Spleen (tissue), 7 donors: ENCODE results near the gene PLAC1.

Source experiments
- POLR2A ChIP-seq, 3 donors: fragments of 450-650 bp; IDR thresholded peaks; one replicate each; pipeline ENCODE4 v1.5.1; 2017; ENCODE audit warnings: antibody characterized with exemption in 3 of 3, mild to moderate bottlenecking in 1 of 3
- TF ChIP-seq, protein P1 (sequence below), 11 experiments: fragments of 200-600 bp in 7 of 11; fragments of 450-650 bp in 4 of 11; sonication (generic) in 4 of 11; IDR thresholded peaks in 8 of 11; conservative IDR thresholded peaks in 3 of 11; 1 replicate in 7 of 11; 2 replicates in 4 of 11; pipeline versions ENCODE4 v1.4.0 to v1.8.0; 2016 to 2021; ENCODE audit warnings: antibody characterized with exemption in 11 of 11, inconsistent platforms in 4 of 11, mild to moderate bottlenecking in 1 of 11
- donor health status: DM: no; HTN: no; CAD: no; lungs with moderate emphysema.
- donor health status: DM: no; HTN: no; CAD: no.
- donor health status: DM: no; HTN: no; CAD: no.

DNA sequence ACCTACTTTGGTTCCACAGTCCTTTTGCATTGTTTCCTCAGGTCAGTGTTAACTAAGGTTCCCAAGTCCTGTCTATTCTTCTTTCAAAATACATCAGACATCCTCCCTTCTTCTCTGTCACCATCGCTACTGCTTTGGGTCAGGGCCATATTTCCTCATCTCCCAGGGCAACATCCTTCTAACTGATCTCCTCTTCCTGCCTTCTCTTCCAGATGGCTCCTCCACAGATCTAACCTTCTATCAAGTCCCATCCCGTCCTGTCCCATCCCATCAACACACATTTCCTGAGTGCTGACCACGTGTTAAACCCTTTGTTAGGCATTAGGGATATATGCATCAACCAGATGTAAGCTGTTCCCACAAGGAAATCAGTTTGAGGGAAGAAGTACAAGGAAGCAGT is 25.9 kb downstream of the PLAC1 start:
- TF ChIP-seq, protein P1, sequence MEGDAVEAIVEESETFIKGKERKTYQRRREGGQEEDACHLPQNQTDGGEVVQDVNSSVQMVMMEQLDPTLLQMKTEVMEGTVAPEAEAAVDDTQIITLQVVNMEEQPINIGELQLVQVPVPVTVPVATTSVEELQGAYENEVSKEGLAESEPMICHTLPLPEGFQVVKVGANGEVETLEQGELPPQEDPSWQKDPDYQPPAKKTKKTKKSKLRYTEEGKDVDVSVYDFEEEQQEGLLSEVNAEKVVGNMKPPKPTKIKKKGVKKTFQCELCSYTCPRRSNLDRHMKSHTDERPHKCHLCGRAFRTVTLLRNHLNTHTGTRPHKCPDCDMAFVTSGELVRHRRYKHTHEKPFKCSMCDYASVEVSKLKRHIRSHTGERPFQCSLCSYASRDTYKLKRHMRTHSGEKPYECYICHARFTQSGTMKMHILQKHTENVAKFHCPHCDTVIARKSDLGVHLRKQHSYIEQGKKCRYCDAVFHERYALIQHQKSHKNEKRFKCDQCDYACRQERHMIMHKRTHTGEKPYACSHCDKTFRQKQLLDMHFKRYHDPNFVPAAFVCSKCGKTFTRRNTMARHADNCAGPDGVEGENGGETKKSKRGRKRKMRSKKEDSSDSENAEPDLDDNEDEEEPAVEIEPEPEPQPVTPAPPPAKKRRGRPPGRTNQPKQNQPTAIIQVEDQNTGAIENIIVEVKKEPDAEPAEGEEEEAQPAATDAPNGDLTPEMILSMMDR (IDR thresholded peaks at IDR 0.05 in 8 of 11, conservative IDR thresholded peaks at IDR 0.05 in 3 of 11): no peak
- no peak for TF ChIP-seq POLR2A (IDR thresholded peaks at IDR 0.05)
